ENCODE data around the gene PCGF2. TPM values are rescaled to one million over a fixed set of nuclear protein-coding genes. Genes with fewer than 3 reads are reported as not detected.

PCGF2 gene
- total RNA-seq, 1 donor from 2014 or later = 108 TPM

- Mint-ChIP-seq H3K27me3 (ENCODE audit: low read depth) (no peaks in the 10 kb centered on the region), H3K4me1 (no peaks in the 10 kb centered on the region), H3K4me3 (no peak overlapping the region), H3K9me3 (no peaks in the 10 kb centered on the region), H3K36me3 (ENCODE audit: low read depth) (peaks cover 7% of the 10 kb centered on the region), H3K27ac (ENCODE audit: unreplicated experiment) (no peak overlapping the region)
- no peak for DNase-seq (ENCODE audit: low read depth, low spot score)
- TF ChIP-seq, protein P1, sequence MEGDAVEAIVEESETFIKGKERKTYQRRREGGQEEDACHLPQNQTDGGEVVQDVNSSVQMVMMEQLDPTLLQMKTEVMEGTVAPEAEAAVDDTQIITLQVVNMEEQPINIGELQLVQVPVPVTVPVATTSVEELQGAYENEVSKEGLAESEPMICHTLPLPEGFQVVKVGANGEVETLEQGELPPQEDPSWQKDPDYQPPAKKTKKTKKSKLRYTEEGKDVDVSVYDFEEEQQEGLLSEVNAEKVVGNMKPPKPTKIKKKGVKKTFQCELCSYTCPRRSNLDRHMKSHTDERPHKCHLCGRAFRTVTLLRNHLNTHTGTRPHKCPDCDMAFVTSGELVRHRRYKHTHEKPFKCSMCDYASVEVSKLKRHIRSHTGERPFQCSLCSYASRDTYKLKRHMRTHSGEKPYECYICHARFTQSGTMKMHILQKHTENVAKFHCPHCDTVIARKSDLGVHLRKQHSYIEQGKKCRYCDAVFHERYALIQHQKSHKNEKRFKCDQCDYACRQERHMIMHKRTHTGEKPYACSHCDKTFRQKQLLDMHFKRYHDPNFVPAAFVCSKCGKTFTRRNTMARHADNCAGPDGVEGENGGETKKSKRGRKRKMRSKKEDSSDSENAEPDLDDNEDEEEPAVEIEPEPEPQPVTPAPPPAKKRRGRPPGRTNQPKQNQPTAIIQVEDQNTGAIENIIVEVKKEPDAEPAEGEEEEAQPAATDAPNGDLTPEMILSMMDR (conservative IDR thresholded peaks at IDR 0.05) = no peak
Measured at GRCh38 chr17:38779965-38780752, 32.0 kb upstream of the PCGF2 start.

GRCh38 chr17:38777641-38778250 is 29.6 kb upstream of the PCGF2 start:
- Mint-ChIP-seq H3K27ac (ENCODE audit: unreplicated experiment) (no peak overlapping the region), H3K27me3 (ENCODE audit: low read depth) (no peaks in the 10 kb centered on the region), H3K36me3 (ENCODE audit: low read depth) (peaks cover 15% of the 10 kb centered on the region)

DNA sequence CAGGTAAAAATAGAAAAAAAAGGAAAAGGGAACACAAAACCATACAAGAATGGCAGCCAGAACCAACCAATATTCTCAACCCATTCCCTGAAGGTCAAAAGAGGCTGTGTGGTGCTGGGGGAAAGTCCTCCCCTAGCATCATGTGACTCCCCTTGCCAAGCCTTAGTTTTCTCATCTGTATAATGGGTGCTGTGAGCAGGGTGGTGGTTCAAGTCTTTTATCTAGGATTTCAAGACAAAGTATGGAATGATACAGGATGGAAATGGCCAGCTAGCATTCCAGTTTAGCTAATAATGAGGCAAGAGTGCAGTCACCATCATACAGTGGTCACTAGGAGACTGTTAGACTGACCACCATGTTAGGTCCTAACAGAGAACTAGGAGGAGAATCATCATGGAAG is 25.1 kb upstream of the PCGF2 start:
- no peak overlapping the region for H3K27ac Mint-ChIP-seq (ENCODE audit: unreplicated experiment)
- TF ChIP-seq, protein P1 (conservative IDR thresholded peaks at IDR 0.05) = no peak
- no peak overlapping the region for H3K4me3 Mint-ChIP-seq
- H3K27me3 Mint-ChIP-seq (ENCODE audit: low read depth) = no peaks in the 10 kb centered on the region
- no peaks in the 10 kb centered on the region for H3K4me1 Mint-ChIP-seq
- peaks cover 17% of the 10 kb centered on the region for H3K36me3 Mint-ChIP-seq (ENCODE audit: low read depth)
- DNase-seq (ENCODE audit: low read depth, low spot score) = no peak
- H3K9me3 Mint-ChIP-seq = no peaks in the 10 kb centered on the region

More at GRCh38 chr17:38777641-38778250, 29.6 kb upstream of the PCGF2 start:
- no peak overlapping the region for H3K4me3 Mint-ChIP-seq
- TF ChIP-seq, protein P1 (conservative IDR thresholded peaks at IDR 0.05) = no peak
- H3K4me1 Mint-ChIP-seq = no peaks in the 10 kb centered on the region
- no peak for DNase-seq (ENCODE audit: low read depth, low spot score)
- H3K9me3 Mint-ChIP-seq = no peaks in the 10 kb centered on the region

- no peak for DNase-seq (ENCODE audit: low read depth, low spot score)
- H3K27ac Mint-ChIP-seq (ENCODE audit: unreplicated experiment) = no peak overlapping the region
- H3K4me3 Mint-ChIP-seq = no peak overlapping the region
- TF ChIP-seq, protein P1 (conservative IDR thresholded peaks at IDR 0.05) = no peak
- H3K36me3 Mint-ChIP-seq (ENCODE audit: low read depth) = peaks cover 8% of the 10 kb centered on the region
- H3K4me1 Mint-ChIP-seq = peaks cover 14% of the 10 kb centered on the region
- H3K27me3 Mint-ChIP-seq (ENCODE audit: low read depth) = no peaks in the 10 kb centered on the region
- no peaks in the 10 kb centered on the region for H3K9me3 Mint-ChIP-seq
Measured at GRCh38 chr17:38768417-38768816, 20.3 kb upstream of the PCGF2 start.

- Mint-ChIP-seq H3K9me3 (no peaks in the 10 kb centered on the region), H3K27me3 (ENCODE audit: low read depth) (no peaks in the 10 kb centered on the region), H3K27ac (ENCODE audit: unreplicated experiment) (no peak overlapping the region), H3K36me3 (ENCODE audit: low read depth) (peaks cover 6% of the 10 kb centered on the region), H3K4me3 (no peak overlapping the region), H3K4me1 (peaks cover 14% of the 10 kb centered on the region)
- no peak for DNase-seq (ENCODE audit: low read depth, low spot score)
- TF ChIP-seq, protein P1 (conservative IDR thresholded peaks at IDR 0.05) = no peak
Measured at GRCh38 chr17:38766341-38766740, 18.2 kb upstream of the PCGF2 start.
